ENCODE results near the gene CRAMP1.

Gene CRAMP1

DNA sequence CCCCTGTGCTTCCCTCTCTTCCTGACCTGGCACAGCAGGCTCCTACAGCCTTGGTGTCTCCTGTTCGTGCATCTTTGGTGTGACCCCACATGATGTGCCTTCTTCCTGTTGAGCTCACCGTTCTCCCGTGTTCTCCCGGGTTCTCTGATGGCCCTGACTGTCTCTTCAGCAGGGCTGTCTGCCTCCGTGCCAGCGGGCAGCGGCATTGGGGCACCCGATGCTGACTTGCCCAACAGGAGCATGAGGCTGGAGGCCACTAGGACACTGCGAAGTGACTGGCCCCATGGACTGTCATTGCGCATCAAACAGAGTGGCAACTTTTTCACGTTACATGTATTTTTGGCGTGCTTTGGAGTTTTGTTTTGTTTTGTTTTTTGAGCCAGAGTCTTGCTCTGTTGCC lies 22.4 kb downstream of the CRAMP1 start:
- no peak for DNase-seq

DNA sequence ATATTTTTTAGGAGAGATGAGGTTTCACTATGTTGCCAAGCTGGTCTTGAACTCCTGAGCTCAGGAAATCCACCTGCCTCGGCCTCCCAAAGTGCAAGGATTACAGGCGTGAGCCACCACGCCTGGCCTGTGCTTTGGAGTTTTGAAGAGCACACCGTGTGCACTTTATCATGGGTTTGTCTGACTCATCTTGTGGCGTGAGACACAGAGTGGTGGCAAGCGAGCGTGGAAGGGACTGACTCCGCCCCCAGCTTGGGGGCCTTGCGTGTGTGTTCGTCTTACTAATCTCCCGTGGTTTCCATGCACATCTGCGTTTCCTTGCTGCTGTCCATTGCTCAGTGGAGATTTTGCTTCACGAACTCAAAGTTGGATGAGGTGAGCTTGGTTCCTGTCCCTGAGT lies 22.9 kb downstream of the CRAMP1 start:
- DNase-seq: no peak

DNA sequence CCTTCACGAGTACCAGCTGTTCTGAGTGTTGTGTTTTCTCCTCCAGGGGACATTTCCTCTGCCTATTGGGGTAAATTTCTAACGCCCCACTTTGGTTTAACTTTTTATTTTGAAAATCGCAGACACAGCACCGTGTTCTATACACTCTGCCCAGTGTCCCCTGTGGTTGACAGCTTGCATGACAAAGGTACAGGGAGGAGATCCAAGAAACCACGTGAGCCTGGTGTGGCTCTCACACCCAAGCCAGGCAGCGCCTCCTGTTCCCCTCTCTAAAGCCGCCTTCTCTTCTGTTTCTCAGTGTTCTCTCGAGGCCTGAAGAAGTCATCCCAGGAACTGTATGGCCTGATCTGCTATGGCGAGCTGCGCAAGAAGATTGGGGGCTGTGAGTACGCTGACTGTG lies 25.4 kb downstream of the CRAMP1 start:
- no peak for DNase-seq

DNA sequence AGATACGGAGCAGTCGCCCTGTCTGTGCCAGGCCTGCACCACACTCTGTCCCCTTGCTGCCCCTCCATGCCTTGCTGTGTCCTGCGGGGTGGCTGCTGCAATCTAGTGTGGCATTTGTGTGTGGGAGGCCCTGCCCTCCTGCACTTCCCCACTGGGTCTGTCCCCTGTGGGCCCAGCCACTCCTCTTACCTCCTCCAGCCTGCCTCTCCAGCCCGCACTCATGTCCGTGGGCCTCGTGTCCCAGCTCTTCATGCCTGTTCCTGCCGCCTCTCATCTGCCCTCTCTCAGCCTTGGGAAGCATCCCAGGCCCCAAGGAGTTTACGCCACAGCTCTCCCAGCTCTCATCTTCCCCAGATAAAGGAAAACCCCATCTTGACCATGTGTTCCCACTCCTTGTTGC lies 26.6 kb downstream of the CRAMP1 start:
- DNase-seq: no peak

DNA sequence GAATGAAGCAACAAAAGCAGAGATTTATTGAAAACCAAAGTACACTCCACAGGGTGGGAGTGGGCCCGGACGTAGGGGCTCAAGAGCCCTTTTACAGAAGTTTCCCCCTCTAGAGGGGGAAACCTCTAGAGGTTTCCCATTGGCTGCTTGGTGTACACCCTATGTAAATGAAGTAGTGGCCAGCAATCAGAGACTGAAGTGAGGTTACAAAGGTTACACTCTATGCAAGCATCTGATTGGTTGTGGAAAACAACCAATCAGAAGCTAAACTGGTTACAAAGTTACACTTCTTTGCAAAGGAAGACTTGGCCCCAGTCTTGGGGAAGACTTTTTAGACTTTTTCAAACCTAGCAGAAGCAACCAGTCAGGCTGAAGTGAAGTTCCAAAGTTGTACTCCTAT lies 27.1 kb downstream of the CRAMP1 start:
- no peak for DNase-seq

DNA sequence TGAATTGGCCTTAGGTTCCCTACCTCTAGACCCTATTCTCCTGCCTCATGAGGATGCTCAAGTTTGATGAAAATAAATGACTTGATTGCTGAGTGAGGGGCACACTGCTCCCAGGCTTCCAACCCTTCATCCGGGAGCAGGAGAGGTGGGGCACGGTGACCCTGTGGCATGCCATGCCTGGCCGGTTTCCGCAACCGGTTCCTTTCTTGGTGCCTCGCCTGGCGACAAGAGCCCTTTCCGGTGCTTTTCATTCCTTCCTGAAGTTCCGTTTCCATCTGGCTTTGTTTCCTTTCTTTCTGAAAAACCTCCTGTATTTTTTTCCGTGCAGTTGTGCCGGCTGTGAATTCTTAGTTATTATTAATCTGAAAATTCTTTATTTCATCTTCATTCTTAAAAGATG lies 27.7 kb downstream of the CRAMP1 start:
- DNase-seq: no peak

DNA sequence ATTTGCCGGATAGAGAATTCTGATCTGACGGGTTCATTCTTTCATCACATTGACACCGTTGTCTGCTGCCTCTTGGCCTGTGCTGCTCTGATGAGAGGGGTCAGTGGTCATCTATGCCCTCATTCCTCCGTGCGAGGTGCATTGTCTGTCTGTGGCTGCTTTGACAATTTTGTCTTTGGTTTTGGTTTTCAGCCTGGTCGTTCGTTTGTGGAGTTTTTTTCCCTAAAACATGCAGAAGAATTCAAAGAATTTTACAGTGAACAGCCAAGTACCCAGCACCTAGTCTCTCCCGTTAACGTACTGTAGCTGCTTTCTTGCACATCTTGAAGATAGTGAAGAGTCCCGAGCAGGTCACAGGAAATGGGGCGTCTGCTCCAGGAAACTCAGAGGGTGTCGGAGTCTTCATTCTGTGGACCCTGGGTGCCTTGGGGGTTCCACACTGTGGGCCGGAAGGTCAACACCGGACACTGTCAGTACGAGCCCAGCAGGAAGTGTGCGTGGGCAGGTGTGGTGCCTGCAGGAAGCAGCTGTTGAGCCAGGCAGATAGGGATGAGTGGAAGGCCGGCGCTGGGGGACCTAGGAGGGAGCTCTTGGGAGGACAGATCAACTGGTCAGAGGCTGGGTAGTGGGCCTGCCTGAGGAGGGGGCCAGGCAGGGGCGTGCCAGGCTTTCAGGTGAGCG lies 28.2 kb downstream of the CRAMP1 start:
- DNase-seq: no peak

DNA sequence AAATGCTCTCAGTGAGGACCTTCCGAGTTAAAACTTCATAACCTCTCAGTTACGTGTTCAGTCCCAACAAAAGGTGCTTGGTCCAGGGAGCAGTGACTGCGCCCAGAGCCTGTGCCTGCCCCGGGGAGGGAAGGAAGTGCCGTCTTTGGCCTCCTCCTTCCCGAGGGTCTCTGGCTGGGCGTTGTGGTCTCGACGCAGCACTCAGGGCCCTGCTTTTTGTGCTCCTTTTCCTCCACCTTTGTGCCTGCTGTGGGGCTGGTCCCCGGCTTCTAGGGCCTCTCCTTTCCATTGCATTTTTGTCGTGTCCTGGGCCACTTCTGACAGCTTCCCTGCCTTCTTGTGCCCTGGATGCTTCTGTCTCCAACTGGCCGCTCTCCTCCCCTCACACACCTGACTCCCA lies 29.1 kb downstream of the CRAMP1 start:
- DNase-seq: no peak

DNA sequence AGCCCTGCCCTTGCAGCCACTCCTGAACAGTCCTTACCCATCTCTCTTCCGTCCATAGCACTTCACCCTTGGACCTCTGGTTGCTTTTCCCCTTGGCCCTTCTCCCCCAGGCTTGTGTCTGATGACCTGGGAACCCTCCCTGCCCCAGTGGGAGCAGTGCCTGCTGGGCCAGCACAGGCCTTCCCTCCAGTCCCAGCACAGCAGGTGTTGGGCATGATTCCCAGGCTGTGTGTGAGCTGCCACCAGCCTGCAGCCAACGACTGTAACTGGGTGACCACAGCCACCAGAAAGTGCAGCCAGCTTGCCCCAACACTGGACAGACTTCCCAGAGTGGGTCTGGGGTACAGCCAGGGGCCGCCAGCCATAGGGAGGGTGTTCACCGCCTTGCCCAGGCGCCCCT lies 30.0 kb downstream of the CRAMP1 start:
- DNase-seq: no peak

DNA sequence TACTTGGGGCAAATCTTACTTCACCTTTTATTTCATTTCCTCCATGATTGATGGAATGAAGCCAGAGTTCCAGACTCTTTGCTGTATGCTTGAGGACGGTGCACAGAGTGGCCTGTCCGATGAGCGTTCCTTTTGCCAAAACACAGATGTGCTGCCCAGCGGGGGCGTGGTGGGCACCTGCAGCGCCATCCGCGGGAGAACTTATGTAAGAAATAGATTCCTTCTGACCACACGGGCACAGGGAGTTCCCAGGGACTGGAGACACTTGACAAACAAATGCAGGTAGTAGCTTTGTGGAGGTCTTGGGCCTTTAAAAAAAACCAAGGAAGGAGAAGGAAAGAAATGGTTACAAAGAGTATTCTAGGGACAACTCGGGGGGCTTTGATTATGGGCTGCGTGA lies 30.6 kb downstream of the CRAMP1 start:
- no peak for DNase-seq

DNA sequence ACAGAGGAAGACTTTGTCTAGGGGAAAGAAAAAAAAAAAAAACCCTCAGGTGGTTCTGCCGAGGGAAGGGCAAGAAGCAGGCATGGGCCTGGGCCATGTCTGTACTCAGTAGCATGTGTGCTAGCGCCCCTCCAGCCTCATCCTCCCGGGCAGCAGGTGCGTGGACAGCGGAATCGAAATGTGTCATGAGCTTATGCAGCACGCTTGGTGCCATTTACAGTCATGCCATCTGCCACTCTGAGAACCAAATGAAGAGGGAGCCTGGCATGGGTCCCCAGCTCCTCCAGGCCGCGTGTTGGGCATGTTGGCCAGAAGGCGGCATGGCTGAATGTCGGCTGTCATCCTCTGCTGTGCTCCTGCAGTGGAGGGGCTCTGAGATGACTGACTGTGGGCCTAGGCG lies 31.4 kb downstream of the CRAMP1 start:
- no peak for DNase-seq

DNA sequence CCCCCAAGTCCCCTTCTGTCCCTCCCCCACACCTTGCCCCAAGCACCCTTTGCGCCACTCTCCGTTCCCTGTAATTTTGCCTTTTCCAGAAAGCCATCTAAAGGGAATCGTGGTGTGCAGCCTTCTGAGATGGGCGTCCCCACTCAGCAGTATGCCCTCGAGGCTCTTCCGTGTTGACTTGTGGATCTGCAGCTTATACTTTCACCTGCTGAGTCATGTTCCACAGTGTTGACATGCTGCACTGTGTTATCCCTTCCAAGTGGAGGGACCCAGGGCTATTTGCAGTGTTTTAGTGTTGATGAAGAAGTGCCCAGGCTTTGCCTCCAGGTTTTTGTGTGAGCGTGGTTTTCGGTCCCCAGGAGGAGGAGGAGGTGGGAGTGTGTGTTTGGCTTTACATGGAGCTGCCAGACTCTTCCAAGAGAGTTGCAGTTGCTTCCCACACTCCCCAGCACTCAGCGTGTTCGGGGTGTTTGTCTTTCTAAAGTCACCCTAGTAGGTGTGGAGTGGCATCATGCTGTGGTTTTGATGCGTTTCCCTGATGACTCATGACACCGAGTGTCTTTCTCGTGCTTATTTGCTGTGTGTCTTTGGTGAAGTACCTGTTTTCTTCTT lies 33.9 kb downstream of the CRAMP1 start:
- DNase-seq: no peak

DNA sequence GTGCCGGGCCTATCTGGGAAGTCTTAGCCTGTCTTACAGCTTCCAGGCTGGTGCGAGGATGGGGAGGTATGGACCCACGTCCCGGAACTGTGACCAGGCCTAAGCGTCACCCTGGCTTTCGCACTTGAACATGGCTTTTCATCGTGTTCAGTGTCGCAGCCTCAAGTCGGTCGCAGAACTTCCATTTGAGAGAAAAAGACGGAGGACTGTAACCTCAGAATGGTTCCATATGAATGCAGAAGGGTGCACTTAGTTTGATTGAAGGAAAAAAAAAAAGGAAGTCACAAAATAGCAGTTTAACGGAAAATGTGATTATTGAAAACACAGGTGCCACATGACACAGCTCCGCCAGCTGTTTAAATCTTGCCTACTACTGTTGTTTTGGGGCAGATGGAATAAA lies 35.7 kb downstream of the CRAMP1 start:
- no peak for DNase-seq

DNA sequence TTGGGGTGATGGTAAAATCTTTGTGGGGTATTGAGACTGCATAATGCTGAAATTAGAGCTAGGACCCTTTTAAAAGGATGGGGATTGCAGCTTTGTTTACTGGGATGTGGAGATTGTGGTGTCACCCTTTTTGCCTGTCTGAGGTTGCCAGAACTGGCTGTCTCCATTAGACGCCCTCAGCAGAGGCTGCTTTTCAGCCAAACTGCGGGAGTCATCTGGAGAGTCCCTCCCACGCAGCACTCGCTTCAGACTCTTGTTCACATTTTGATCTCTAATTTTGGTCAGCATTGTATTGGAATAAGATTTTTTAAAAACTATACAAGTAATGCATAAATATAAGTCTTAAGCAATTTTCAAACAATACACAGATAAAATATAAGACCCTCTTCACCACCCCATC lies 38.0 kb downstream of the CRAMP1 start:
- no peak for DNase-seq

DNA sequence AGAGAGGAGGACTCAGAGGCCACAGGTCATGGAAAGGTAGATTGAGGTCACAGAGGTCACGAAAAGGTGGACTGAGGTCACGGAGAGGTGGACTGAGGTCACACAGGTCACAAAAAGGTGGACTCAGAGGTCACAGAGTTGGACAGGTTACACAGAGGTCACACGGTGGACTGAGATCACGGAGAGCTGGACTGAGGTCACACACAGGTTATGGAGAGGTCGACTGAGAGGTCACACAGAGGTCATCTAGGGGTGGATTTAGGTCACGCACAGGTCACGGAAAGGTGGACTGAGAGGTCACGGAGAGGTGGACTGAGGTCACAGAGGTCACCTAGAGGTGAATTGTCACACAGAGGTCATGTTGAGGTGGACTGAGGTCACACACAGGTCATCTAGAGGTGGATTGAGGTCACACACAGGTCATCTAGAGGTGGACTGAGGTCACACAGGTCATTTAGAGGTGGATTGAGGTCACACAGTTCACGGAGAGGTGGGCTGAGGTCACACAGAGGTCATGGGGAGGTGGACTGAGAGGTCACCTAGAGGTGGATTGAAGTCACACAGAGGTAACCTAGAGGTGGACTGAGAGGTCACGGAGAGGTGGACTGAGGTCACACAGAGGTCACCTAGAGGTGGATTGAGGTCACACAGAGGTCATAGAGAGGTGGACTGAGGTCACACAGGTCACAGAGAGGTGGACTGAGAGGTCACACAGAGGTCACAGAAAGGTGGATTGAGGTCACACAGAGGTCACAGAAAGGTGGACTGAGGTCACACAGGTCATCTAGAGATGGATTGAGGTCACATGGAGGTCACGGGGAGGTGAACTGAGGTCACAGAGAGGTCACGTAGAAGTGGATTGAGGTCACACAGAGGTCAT lies 39.2 kb downstream of the CRAMP1 start:
- no peak for DNase-seq

DNA sequence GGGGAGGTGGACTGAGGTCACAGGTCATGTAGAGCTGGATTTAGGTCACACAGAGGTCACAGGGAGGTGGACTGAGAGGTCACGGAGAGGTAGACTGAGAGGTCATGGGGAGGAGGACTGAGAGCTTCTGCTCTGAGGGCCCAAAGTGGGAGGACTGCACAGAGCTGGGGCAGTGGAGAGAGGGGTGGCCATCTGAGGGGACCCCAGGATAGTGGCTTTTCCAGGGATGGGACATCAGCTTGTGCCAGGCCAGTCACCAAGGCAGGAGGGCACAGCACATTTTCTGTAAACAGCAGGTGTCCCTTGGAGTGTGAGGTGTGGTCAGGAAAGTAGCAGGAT lies 39.8 kb downstream of the CRAMP1 start:
- no peak for DNase-seq

DNA sequence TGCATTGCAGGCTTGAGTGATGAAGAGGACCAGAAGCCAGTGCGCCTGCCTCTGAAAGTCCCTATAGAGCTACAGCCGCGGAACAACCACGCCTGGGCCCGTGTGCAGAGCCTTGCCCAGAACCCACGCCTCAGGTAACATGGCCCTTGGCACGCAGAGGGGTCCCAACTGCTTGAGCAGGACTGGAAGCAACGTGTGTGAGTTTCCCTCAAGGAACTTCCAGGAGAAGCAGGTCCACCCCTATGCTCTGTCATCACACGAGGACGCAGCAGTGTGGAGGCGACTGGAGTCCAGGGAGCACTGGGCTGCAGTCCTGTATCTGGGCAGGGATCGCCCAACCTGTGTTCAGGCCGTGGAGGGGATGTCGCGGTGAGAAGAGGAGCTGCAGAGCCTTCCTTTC lies 40.9 kb downstream of the CRAMP1 start:
- no peak for DNase-seq

DNA sequence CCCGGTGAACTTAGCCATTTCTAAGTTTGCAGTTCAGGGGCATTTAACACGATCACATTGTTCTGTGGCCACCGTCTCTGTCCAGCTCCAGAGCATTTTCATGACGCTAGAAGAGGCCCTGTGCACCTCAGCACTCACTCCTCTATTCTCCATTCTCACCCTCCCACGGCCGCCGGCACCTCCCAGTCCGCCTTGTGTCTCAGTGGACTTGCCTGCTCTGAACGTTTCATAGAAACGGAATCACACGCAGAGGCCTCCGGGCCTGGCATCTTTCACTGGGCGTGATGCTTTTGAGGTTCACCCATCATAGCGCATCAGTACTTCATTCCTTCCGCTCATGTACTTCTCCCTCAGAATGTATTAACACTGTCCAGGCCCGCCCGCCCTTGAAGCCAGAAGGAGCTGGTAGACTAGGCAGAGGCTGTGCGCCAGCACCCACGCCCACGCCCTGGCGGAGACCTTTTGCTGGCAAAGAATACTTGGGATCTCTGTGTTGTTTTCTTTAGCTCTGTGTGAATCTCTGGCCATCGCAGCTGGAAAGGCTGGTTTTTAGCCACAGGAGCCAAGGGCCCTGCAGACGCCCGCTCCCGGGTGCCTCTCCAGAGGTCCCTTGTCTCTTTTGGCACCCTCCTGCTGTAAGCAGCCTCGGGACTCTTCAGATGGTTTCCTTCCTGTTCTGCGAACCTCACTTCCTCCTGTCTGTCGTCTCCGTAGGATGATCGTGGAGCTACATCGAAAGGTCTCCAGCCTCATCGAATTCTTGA lies 42.5 kb downstream of the CRAMP1 start:
- no peak for DNase-seq

DNA sequence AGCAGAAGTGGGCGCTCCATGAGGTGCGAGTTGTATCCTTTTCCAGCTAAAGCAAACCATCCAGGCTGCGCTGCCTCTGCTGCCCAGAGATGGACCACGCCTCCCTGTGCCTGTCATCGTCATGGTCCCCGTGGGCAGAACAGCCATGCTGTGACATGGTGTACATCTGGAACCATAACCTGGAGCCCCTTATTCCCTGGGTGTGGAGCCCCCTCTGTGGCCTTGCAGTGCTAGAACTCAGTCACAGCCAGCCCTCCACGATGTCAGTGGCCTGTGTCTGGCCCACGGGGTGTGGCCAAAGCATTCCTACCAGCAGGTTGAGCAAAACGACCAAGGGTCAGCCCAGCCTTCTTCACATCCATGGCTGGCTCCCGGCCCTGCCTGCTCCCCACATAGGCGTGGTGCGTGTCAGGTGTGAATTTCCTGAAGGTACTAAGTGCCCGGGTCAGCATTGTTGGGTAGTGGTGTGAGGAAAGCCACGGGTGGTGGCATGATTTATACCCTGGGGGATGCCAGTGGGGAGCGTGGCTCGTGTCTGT lies 43.2 kb downstream of the CRAMP1 start:
- DNase-seq: no peak

DNA sequence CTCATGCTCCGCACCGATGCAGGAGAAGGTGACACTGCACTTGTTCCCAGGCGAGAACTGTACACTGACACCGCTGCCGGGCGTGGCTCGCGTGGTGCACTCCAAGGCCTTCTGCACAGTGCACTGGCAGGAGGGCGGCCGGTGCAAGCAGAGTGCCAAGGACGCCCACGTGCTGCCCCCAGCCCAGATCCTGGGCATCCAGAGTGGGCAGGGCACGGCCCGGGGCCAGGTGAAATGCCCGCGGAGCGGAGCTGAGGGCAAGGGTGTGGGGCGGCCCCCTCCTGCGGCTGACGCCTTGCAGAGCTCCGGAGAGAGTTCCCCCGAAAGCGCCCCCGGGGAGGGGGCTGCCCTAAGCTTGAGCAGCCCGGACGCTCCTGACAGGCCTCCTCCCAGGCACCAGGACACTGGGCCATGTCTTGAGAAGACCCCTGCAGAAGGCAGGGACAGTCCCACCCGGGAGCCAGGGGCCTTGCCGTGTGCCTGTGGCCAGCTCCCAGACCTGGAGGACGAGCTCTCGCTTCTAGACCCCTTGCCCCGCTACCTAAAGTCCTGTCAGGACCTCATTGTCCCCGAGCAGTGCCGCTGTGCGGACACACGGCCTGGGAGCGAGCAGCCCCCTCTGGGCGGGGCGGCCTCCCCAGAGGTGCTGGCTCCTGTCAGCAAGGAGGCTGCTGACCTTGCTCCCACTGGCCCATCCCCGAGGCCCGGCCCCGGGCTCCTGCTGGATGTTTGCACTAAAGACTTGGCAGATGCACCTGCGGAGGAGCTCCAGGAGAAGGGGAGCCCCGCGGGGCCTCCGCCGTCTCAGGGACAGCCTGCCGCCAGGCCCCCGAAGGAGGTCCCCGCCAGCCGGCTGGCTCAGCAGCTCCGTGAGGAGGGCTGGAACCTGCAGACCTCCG lies 44.0 kb downstream of the CRAMP1 start:
- DNase-seq: no peak

DNA sequence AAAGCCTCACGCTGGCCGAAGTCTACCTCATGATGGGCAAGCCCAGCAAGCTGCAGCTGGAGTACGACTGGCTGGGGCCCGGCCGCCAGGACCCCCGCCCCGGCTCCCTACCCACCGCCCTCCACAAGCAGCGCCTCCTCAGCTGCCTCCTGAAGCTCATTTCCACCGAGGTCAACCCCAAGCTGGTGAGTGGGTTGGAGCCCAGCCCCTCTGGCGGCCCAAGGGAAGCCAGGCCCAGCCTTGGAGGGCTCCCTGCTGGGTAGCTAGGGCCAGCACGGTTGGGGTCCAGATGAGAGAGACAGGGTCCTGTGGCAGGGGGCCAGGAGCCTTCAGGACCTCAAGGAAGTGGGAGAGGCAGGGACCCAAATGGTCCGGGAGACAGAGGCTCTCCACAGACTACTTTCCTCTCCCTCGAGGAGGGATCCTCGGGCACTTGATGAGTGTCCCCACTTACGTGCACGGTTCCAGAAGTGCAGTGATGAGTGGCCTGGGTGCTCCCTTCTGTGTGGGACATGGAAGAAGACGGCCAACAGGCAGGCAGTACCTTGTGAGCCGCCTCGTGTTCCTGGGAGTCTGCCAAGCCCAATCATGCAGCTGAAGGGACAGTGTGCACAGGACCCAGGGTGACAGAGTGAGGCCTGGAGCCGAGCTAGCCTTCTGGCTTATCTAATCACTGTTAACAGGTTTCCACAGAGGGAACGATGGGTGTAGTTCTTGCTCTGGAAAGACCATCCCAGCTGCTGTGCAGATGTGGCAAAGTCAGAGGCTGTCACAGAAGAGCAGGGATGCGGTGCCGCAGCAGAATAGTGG lies 44.9 kb downstream of the CRAMP1 start:
- no peak for DNase-seq

All from 8988T (cell line).